NT2/D1 (cell line): ENCODE results near the gene MMEL1.

Experiments
- SUZ12 ChIP-seq: IDR thresholded peaks from 2 replicates; pipeline ENCODE4 v1.6.1; 2011; ENCODE audit not compliant: insufficient read length, insufficient read depth; ENCODE audit errors: extremely low read depth
- ZNF274 ChIP-seq: IDR thresholded peaks from 2 replicates; pipeline ENCODE4 v1.6.1; 2011; ENCODE audit warnings: mild to moderate bottlenecking, low read depth, low read length

- TF ChIP-seq ZNF274 (no peak), SUZ12 (no peak)
These were observed 89.2 kb downstream of the MMEL1 start for GRCh38 chr1:2543543-2544092.
